Measurements from ENCODE around the gene IFI27L2.

GRCh38 chr14:94175747-94176146 lies 46.3 kb upstream of the IFI27L2 start:
- TF ChIP-seq, protein P1, sequence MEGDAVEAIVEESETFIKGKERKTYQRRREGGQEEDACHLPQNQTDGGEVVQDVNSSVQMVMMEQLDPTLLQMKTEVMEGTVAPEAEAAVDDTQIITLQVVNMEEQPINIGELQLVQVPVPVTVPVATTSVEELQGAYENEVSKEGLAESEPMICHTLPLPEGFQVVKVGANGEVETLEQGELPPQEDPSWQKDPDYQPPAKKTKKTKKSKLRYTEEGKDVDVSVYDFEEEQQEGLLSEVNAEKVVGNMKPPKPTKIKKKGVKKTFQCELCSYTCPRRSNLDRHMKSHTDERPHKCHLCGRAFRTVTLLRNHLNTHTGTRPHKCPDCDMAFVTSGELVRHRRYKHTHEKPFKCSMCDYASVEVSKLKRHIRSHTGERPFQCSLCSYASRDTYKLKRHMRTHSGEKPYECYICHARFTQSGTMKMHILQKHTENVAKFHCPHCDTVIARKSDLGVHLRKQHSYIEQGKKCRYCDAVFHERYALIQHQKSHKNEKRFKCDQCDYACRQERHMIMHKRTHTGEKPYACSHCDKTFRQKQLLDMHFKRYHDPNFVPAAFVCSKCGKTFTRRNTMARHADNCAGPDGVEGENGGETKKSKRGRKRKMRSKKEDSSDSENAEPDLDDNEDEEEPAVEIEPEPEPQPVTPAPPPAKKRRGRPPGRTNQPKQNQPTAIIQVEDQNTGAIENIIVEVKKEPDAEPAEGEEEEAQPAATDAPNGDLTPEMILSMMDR (conservative IDR thresholded peaks at IDR 0.05): no peak
- TF ChIP-seq ZFX (IDR thresholded peaks at IDR 0.05): no peak
